SU-DHL-6 (cell line): ENCODE measurements around the gene RBP7.

ENCODE experiments used
- CTCF ChIP-seq: fragments of 200-600 bp; sonication (generic); IDR thresholded peaks from one replicate; pipeline ENCODE4 v1.5.1; 2017; ENCODE audit warnings: antibody characterized with exemption, mild to moderate bottlenecking, low read length, moderate library complexity; ENCODE audit not compliant: insufficient read depth, poor library complexity, severe bottlenecking
- EZH2phosphoT487 ChIP-seq: fragments of 200-600 bp; sonication (generic), shearing (Covaris generic); conservative IDR thresholded peaks from 2 replicates; pipeline ENCODE4 v1.6.1; 2018; ENCODE audit warnings: mild to moderate bottlenecking, antibody characterized with exemption, low read length, moderate library complexity, mixed read lengths

- no peak for TF ChIP-seq CTCF
- no peak for TF ChIP-seq EZH2phosphoT487
Observed at GRCh38 chr1:10065344-10065685, 68.3 kb downstream of the RBP7 start.
